Mucosa of descending colon (tissue), 3 donors: Measurements from ENCODE around the gene SLC1A5. TPM values are rescaled to one million over a fixed set of nuclear protein-coding genes. Genes with fewer than 3 reads are reported as not detected.
A peak's percentile ranks its signal among the peaks of the same experiment; 100 is the strongest.
"Not testable (repeated sequence)": the region's sequence is repeated elsewhere in the genome, so short reads cannot be mapped to it uniquely, and the experiment has no call there.

Experiments
- ATAC-seq: fragments of 200-7000 bp; cut with Tn5 transposase; one replicate; pipeline ENCODE4 v1.9.1; 2020; ENCODE audit warnings: mild to moderate bottlenecking, moderate library complexity
- DNase-seq, 3 donors: peaks; one replicate each; pipeline ENCODE4 v3.0.0-alpha.2; 2020
- H3K36me3 ChIP-seq: fragments of 200-600 bp; one replicate; pipeline ENCODE4 v1.8.0; 2021; ENCODE audit warnings: low read depth, mild to moderate bottlenecking
- H3K4me1 ChIP-seq: fragments of 200-600 bp; one replicate; pipeline ENCODE4 v1.8.0; 2021; ENCODE audit warnings: low read depth, mild to moderate bottlenecking
- H3K4me3 ChIP-seq: fragments of 200-600 bp; one replicate; pipeline ENCODE4 v1.8.0; 2021; ENCODE audit warnings: mild to moderate bottlenecking
- H3K9me3 ChIP-seq: fragments of 200-600 bp; one replicate; pipeline ENCODE4 v1.8.0; 2021; ENCODE audit warnings: mild to moderate bottlenecking
- CTCF ChIP-seq: fragments of 200-600 bp; IDR thresholded peaks from one replicate; pipeline ENCODE4 v1.8.0; 2022; ENCODE audit warnings: antibody characterized with exemption, mild to moderate bottlenecking
- intact Hi-C, 2 donors: fragments of 100-400 bp; cut with DNase I in 1 of 2; cut with micrococcal nuclease in 1 of 2; formaldehyde crosslinking; loops; one replicate each; pipeline versions ENCODE4 v1.11.0 to v1.11.1; 2022; cut with DNase I, micrococcal nuclease
- total RNA-seq, 3 donors: library from RNA; stranded (reverse); fragmentation: NEBNext Ultra II Directional in 2 of 3; extraction: Animal tissue kit (Norgen Biotek cat#: 25700) in 2 of 3; gene quantifications; one replicate each; pipeline versions ENCODE4 v1.2.1 to v1.2.4, GENCODE V29; 2021 to 2023
- donor health status: DM: no; HTN: no; CAD: no; lungs with moderate emphysema.
- donor health status: DM: no; HTN: no; CAD: no.
- donor health status: DM: no; HTN: yes; CAD: no.

SLC1A5 gene
- total RNA-seq, 3 donors from 2014 or later = 54.7 to 101 (median 89.2) TPM

- Histone ChIP-seq H3K4me1 (peaks cover 3% of the 10 kb centered on the region), H3K36me3 (no peaks in the 10 kb centered on the region), H3K4me3 (no peak overlapping the region), H3K9me3 (no peaks in the 10 kb centered on the region)
- intact Hi-C loops = no loop called here
- no peak for TF ChIP-seq CTCF
- DNase-seq = no peak
- ATAC-seq = no peak
Observed at GRCh38 chr19:46828484-46828883, 40.1 kb upstream of the SLC1A5 start.

- ATAC-seq (no peak), DNase-seq (no peak)
- H3K9me3 ChIP-seq = no peaks in the 10 kb centered on the region
- no peak overlapping the region for H3K4me3 ChIP-seq
- H3K4me1 ChIP-seq = peaks cover 18% of the 10 kb centered on the region
- intact Hi-C loops = no loop called here
- no peaks in the 10 kb centered on the region for H3K36me3 ChIP-seq
- TF ChIP-seq CTCF = no peak
Observed at GRCh38 chr19:46825731-46826055, 37.3 kb upstream of the SLC1A5 start.

DNA sequence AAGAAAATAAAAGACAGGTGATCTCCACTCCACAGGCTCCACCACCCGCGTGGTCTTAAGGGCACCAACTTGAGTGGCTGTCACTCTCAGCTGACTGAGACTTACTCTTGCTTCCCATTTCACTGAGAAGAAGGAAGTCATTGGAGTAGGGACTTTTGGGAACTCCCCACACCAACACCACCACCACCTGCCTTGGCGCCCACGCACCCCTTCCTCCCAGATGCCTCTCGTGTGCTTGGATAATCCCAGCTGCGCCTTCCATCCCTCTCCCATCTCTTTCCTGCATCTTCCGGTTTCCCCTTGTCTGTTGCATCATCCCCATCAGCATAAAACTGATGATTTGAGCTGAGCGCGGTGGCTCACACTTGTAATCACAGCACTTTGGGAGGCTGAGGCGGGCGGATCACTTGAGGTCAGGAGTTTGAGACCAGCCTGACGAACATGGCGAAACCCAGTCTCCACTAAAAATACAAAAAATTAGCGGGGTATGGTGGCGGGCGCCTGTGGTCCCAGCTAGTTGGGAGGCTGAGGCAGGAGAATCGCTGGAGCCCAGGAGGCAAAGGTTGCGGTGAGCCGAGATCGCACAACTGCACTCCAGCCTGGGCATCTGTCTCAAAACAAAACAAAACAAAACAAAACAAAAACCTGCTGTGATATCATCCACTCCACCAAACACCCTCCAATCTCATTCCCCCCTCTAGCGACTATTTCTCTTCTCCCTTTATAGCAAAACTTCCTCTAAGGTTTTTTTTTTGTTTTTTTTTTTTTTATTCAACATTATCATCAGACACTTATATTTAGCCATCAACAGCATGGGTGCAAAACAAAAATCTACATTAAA is 36.7 kb upstream of the SLC1A5 start:
- Histone ChIP-seq H3K4me3 (no peak overlapping the region), H3K9me3 (no peaks in the 10 kb centered on the region), H3K4me1 (peaks cover 23% of the 10 kb centered on the region), H3K36me3 (no peaks in the 10 kb centered on the region)
- intact Hi-C loops = no loop called here
- ATAC-seq (no peak), DNase-seq (no peak)
- TF ChIP-seq CTCF = no peak

- no peak for ATAC-seq
- no peaks in the 10 kb centered on the region for H3K36me3 ChIP-seq
- intact Hi-C loops = no loop called here
Observed at GRCh38 chr19:46823049-46823448, 34.7 kb upstream of the SLC1A5 start.

DNA sequence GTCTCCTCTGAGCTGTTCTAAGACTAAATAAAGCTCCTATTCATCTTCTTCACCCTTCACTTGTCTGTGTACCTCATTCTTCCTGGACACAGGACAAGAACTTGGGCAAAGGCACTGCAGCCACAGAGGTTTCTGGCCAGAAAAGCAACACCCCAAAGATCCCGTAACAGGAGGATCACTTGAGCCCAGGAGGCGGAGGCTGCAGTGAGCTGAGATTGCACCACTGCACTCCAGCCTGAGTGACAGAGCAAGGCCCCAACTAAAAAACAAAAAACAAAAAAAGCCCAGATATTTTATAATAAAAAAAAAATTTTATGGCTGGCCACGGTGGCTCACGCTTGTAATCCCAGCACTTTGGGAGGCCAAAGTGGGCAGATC is 34.0 kb upstream of the SLC1A5 start:
- H3K4me3 ChIP-seq, intact Hi-C loops, ATAC-seq, H3K9me3 ChIP-seq, DNase-seq, H3K36me3 ChIP-seq: not testable (repeated sequence)
- H3K4me1 ChIP-seq = peaks cover 21% of the 10 kb centered on the region

More at GRCh38 chr19:46823049-46823448, 34.7 kb upstream of the SLC1A5 start:
- H3K9me3 ChIP-seq = no peaks in the 10 kb centered on the region
- peaks cover 21% of the 10 kb centered on the region for H3K4me1 ChIP-seq
- no peak overlapping the region for H3K4me3 ChIP-seq
- no peak for TF ChIP-seq CTCF
- DNase-seq = no peak

GRCh38 chr19:46821512-46822409 is 33.4 kb upstream of the SLC1A5 start:
- intact Hi-C loops = no loop called here
- no peak for TF ChIP-seq CTCF
- no peaks in the 10 kb centered on the region for H3K36me3 ChIP-seq
- peak; percentile 39 to 87 (median 76) for DNase-seq
- ATAC-seq = peak; percentile 82
- no peaks in the 10 kb centered on the region for H3K9me3 ChIP-seq
- peaks cover 21% of the 10 kb centered on the region for H3K4me1 ChIP-seq
- no peak overlapping the region for H3K4me3 ChIP-seq
